ENCODE data around the gene ATXN7.

ATXN7 gene

GRCh38 chr3:63964681-63965485, 101.2 kb downstream of the ATXN7 start:
- DNase-seq (ENCODE audit: low read depth), result no peak

- no peak for DNase-seq (ENCODE audit: low read depth)
Observed at GRCh38 chr3:63966007-63966406, 102.3 kb downstream of the ATXN7 start.

GRCh38 chr3:63966871-63967270, 103.2 kb downstream of the ATXN7 start:
- no peak for DNase-seq (ENCODE audit: low read depth)

GRCh38 chr3:63967675-63968611, 104.3 kb downstream of the ATXN7 start:
- DNase-seq (ENCODE audit: low read depth), result no peak

GRCh38 chr3:63968612-63969350, 105.1 kb downstream of the ATXN7 start:
- no peak for DNase-seq (ENCODE audit: low read depth)

- no peak for DNase-seq (ENCODE audit: low read depth)
Observed at GRCh38 chr3:63969876-63970275, 106.2 kb downstream of the ATXN7 start.

- no peak for DNase-seq (ENCODE audit: low read depth)
Observed at GRCh38 chr3:63970631-63971475, 107.2 kb downstream of the ATXN7 start.

GRCh38 chr3:63972196-63972595, 108.5 kb downstream of the ATXN7 start:
- DNase-seq (ENCODE audit: low read depth), result no peak

- no peak for DNase-seq (ENCODE audit: low read depth)
Observed at GRCh38 chr3:63972987-63973386, 109.3 kb downstream of the ATXN7 start.

GRCh38 chr3:63973406-63973805, 109.7 kb downstream of the ATXN7 start:
- DNase-seq (ENCODE audit: low read depth), result no peak

- no peak for DNase-seq (ENCODE audit: low read depth)
Observed at GRCh38 chr3:63974451-63974850, 110.8 kb downstream of the ATXN7 start.

GRCh38 chr3:63975723-63976122, 112.1 kb downstream of the ATXN7 start:
- no peak for DNase-seq (ENCODE audit: low read depth)

GRCh38 chr3:63976161-63976871, 112.6 kb downstream of the ATXN7 start:
- no peak for DNase-seq (ENCODE audit: low read depth)

GRCh38 chr3:63976872-63977200, 113.2 kb downstream of the ATXN7 start:
- no peak for DNase-seq (ENCODE audit: low read depth)

GRCh38 chr3:63977893-63978292, 114.2 kb downstream of the ATXN7 start:
- DNase-seq (ENCODE audit: low read depth), result no peak

GRCh38 chr3:63979093-63979885, 115.6 kb downstream of the ATXN7 start:
- DNase-seq (ENCODE audit: low read depth), result no peak

- no peak for DNase-seq (ENCODE audit: low read depth)
Observed at GRCh38 chr3:63980019-63980418, 116.4 kb downstream of the ATXN7 start.

- DNase-seq (ENCODE audit: low read depth), result no peak
Observed at GRCh38 chr3:63980830-63981498, 117.3 kb downstream of the ATXN7 start.

- no peak for DNase-seq (ENCODE audit: low read depth)
Observed at GRCh38 chr3:63981980-63982379, 118.3 kb downstream of the ATXN7 start.
